T1000 (cell line): Measurements from ENCODE around the gene VWA2.

Experiments used
- DNase-seq: peaks from one replicate; lab custom pipeline; 2025; ENCODE audit warnings: mixed read lengths; lab: John Stamatoyannopoulos, UW

Gene VWA2

DNA sequence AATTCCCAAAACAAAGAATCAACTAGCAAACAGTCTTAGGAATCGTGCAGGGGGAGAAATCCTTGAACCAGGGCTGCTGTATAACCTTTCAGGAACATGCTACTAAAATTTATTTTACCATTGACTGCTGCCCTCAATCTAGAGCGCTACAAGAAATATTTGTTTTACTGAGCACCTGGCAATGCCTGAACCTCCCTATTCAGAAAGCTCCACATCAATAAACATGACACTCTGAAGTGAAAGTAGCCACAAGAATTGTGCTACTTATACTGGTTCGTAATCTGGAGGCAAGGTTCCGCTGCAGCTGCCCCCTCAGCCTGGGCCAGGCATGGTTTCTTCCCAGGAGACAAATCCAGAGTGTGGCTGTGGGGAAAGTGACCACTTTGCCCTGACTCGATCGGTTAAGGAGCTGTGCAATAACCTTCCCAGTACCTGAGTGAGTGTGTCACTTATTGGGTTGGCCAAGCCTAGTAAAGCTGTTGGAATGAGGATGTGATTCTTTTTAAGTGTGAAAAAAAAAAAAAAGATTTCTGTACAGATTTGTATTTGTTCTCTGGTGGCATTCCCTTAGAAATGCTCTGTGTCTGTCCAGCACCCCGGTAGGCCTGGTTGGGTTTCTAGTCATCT is 7.7 kb downstream of the VWA2 start:
- DNase-seq, result no peak

DNA sequence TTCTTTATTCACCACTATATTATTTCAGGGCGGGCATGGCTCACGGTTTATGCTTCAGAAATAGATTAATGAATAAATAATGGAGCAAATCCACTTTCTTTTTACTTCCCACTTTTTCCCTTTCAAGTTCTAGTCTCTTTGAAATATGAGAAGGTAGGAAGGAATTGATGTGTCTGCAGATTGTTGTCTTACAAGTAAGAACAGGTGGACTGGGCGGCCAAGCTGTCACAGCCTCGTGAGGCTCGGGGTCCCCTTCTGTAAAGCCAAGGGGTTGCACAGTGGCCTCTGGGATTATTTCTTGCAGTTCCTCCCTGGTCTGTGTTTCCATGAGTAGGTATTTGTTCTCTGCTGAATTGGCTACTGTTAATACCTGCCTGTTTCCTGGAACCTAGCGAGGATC is 11.2 kb downstream of the VWA2 start:
- DNase-seq, result no peak

DNA sequence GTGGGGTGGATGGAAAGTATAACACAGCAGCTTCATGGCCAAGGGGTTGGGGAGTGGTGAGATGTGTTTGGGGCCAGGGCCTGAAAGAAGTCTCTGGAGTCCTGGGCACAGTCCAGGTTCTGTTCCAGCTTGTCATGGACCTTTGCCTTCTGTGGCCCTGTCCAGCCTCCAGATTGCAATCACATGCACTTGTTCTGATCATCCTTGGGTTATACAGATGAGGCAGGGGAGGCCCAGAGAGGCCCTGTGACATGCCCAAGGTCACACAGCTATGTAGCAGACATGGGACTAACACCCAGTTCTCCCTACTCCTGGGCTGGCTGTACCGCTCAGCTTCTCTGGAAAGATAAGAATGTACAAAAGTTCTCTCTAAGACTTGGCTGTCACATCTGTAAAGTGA is 11.7 kb downstream of the VWA2 start:
- no peak for DNase-seq

DNA sequence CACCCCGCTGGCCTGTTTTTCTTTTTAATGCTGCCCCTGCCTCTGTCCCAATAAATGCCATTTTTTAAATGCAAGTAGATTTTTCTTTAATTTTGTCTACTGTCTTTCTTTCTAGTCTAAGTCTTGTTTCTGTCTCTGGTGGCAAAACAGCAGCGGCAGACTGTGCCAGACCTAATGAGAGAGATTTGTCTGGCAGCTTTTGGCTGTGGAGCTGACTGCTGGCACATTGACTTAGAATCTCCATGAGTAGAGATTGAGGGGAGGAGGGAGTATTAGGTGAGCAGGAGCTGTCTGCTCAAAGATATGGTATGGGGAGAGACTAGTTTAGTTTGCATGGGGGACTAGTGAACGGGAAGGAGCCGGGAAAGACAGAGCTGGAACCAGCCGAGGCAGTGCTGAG is 13.0 kb downstream of the VWA2 start:
- no peak for DNase-seq

GRCh38 chr10:114252883-114253282 is 13.8 kb downstream of the VWA2 start:
- DNase-seq, result no peak

- no peak for DNase-seq
These were observed 16.2 kb downstream of the VWA2 start for GRCh38 chr10:114255227-114255626.

- DNase-seq, result no peak
These were observed 17.1 kb downstream of the VWA2 start for GRCh38 chr10:114256008-114256765.

GRCh38 chr10:114256822-114257221 is 17.8 kb downstream of the VWA2 start:
- no peak for DNase-seq

GRCh38 chr10:114257498-114257897 is 18.4 kb downstream of the VWA2 start:
- DNase-seq, result no peak

- DNase-seq, result no peak
These were observed 19.3 kb downstream of the VWA2 start for GRCh38 chr10:114258274-114258840.

DNA sequence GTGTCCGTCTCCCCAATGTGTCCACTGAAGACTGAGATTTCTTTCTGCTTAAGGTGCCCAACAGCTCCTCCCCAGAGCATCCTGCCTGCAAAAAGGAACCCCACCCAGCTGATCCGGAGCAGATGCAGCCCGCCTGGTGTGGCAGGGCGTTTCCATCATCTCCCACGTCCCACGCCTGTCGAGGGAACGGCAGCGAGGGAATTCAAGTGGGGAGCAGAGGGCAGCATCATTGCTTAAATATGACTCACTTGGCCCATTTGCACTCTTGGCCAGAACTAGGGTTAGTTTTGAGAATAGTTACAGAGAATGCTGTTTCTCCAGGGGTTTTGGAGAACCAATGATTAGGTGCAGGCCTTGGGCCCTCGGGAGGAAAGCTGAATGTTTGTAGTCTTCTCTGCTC is 20.8 kb downstream of the VWA2 start:
- DNase-seq, result no peak

DNA sequence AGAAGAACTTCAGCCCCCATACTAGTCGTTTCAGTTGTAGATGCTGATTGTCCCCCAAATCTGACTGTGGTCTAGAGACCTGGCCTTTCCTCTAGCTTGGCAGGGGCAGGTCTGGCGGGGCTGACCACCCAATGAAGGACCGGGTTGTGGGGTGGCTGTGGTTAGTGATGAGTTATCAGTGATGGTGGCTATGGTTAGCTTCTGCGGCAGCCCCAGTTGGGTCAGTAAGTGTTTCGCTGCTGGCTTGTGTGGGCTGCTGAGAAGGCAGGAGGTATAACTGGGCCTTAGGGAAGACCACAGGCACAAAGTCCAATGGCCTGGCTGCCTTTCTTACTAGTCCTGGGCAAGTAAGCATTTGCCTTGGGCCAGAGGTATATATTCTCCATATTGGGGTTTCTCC is 21.3 kb downstream of the VWA2 start:
- no peak for DNase-seq

GRCh38 chr10:114261076-114261475 is 22.0 kb downstream of the VWA2 start:
- no peak for DNase-seq

DNA sequence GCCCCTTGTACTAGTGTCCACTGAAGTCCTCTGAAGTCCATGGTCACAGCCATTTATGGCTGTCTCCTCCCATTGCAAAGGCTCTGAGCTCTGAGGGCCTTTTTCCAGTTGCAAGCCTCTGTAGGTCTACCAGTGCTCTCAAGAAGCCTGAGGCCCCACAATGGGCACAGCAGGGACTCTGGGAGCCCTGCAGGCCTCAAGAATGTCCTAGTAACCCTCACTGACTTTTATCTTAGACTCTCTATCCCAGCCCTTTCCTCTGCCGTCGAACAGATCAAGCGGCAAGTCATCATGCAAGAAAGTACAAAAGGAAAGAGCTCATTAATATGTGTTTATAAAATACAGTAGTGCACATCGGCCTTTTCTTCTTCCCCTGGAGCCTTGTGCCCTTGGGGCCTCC is 23.4 kb downstream of the VWA2 start:
- no peak for DNase-seq

DNA sequence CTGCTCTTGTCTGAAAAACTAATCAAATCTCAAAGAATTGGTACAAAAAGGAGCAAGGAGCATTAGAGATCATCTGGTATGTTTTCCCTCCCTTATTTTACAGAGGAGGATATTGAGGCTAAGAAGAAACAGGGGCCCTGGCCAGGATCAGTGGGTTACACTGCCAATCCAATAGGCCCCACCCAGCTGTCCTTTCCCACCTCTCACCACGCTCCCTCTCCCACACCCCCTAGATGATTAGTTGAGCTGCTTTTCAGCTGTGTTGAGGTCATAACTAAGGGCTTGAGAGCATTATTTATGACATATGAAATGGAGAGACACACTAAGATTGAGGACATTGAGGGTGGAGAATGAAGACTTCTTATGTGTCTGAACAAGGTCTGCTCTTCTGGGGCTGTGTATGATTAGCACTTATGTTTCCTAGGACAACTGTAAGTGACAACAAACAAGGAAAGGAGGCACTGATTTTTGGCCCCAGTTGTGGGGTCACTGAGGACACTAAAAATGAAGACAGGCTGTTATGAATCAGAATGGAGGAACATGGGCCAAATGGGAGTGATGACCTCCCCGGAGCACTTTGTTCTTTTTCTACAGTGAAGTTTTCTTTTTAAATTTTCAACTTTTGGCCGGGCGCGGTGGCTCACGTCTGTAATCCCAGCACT is 26.5 kb downstream of the VWA2 start:
- no peak for DNase-seq

GRCh38 chr10:114266521-114266920 is 27.5 kb downstream of the VWA2 start:
- DNase-seq, result no peak

GRCh38 chr10:114271075-114271778 is 32.2 kb downstream of the VWA2 start:
- DNase-seq, result no peak

DNA sequence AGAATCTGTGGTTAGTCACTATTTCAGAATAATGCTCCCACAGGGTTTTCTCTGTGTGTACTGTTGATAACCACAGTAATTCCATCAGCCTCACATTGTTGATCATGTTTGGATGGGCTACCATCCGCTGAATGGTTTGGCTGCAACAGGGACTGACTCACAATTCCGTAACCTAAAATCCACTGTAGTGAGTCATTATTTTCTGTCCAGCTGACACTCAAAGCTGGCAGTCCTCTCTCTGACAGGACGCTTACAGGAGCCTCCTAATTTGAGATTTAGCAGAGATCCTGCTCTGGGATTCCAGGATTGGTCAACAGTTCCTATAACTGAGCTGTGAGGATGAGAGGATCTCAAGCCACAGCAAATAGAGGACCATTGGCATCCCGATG is 32.7 kb downstream of the VWA2 start:
- DNase-seq, result peak; percentile 59

DNA sequence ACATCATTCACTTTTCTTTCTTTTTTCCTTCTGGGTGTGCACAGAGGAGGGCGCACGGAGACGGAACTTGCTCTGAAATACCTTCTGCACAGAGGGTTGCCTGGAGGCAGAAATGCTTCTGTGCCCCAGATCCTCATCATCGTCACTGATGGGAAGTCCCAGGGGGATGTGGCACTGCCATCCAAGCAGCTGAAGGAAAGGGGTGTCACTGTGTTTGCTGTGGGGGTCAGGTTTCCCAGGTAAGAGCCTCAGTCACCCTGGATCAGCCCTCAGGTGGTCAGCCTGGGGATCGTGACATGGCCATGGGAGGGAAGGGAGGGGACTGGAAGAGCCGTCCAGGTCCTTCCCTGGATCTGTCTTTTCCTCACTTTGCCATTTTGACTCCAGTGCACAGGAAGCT is 33.6 kb downstream of the VWA2 start:
- no peak for DNase-seq

DNA sequence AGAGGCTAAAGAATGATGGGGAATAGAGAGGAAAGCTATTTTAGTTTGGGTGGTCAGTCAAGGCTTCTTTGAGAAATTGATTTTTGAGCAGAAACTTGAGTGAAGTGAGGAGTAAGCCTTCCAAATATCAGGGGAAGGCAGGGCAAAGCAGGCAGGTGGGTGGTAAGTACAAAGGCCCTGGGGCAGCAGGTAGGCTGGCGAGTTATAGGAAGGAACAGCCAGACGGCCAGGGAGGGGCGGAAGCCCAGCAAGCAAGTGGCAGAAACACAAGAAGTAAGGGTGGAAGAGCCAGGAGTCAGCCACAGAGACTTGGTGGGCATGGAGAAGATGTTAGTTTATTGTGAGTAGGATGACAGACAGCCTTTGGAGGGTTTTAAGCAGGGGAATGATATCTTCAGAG is 34.9 kb downstream of the VWA2 start:
- DNase-seq, result no peak

DNA sequence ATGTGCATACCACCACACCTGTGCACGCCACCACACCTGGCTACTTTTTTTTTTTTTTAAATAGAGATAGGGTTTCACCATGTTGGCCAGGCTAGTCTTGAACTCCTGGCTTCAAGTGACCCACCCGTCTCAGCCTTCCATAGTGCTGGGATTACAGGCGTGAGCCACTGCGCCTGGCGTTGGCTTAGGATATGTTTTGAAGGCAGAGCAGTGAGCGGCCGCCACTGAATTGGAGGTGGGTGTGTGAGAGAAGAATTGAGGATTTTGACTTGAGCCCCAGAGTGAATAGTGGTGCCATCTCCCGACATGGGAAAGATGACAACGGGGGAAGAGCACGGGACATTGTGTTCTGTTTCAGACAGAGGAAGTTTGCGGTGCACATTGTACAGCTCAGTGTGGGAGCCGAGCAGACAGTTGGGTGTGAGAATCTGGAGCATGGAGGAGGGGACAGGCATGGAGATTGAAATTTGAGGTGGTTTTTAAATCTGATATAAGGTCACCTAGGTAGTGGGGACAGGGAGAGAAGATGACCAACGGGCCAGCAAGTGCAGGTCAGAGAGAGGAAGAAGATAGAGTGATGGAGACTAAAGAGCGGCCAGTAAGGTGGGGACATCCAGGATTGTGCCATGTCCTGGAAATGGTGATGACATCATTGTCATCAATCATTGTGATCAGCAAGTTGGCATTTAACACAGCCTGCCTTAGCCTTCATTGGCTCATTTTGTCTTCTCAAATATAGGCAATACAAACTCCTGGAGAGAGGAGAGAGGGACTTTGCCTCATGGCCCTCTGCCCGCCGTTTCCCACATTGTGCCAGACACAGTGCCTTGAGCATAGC is 35.8 kb downstream of the VWA2 start:
- DNase-seq, result no peak

- DNase-seq, result no peak
These were observed 37.0 kb downstream of the VWA2 start for GRCh38 chr10:114276066-114276465.
